CD4-positive, CD25-positive, alpha-beta regulatory T cell (primary cell): ENCODE results near the gene ZNF830. TPM values are rescaled to one million over a fixed set of nuclear protein-coding genes. Genes with fewer than 3 reads are reported as not detected.
A peak's percentile ranks its signal among the peaks of the same experiment; 100 is the strongest.

ENCODE experiments used
- ATAC-seq, 2 donors: fragments of 150-1000 bp; cut with Tn5 transposase; one replicate each; pipeline ENCODE4 v1.10.0; 2021; ENCODE audit warnings: low read depth in 2 of 2, moderate number of reproducible peaks in 2 of 2, moderate library complexity in 1 of 2
- DNase-seq, 3 donors: peaks; one replicate each; pipeline versions ENCODE4 v3.0.0 to v3.0.0-alpha.2; 2012 to 2022; ENCODE audit warnings: mixed read lengths in 1 of 3
- H3K27ac ChIP-seq: one replicate; pipeline ENCODE4 v1.7.0; 2013; ENCODE audit warnings: mild to moderate bottlenecking, low read length; ENCODE audit not compliant: insufficient read depth, poor library complexity, severe bottlenecking
- H3K27me3 ChIP-seq: one replicate; pipeline ENCODE4 v1.7.0; 2013; ENCODE audit warnings: low read length; ENCODE audit not compliant: control insufficient read depth, insufficient read depth
- H3K36me3 ChIP-seq: one replicate; pipeline ENCODE4 v1.7.0; 2013; ENCODE audit warnings: mild to moderate bottlenecking, low read length, moderate library complexity; ENCODE audit not compliant: control insufficient read depth, insufficient read depth
- H3K4me1 ChIP-seq: 2 replicates; pipeline ENCODE4 v1.7.0; 2013; ENCODE audit warnings: mild to moderate bottlenecking, low read length; ENCODE audit not compliant: insufficient read depth, control insufficient read depth, poor library complexity, severe bottlenecking
- H3K4me3 ChIP-seq: one replicate; pipeline ENCODE4 v1.7.0; 2013; ENCODE audit warnings: low read depth, mild to moderate bottlenecking, low read length, moderate library complexity
- H3K9me3 ChIP-seq, 2 experiments: 1 replicate in 1 of 2; 2 replicates in 1 of 2; pipeline ENCODE4 v1.7.0; 2013; ENCODE audit warnings: low read length in 2 of 2, mild to moderate bottlenecking in 1 of 2, moderate library complexity in 1 of 2; ENCODE audit not compliant: control insufficient read depth in 2 of 2
- H3K27ac Mint-ChIP-seq, 3 donors: one replicate each; pipeline ENCODE4 v1.8.0; 2020 to 2022; ENCODE audit warnings: mild to moderate bottlenecking in 3 of 3, mixed read lengths in 3 of 3, moderate library complexity in 2 of 3
- H3K27me3 Mint-ChIP-seq: one replicate; pipeline ENCODE4 v1.8.0; 2022; ENCODE audit warnings: mild to moderate bottlenecking, mixed read lengths
- H3K36me3 Mint-ChIP-seq: one replicate; pipeline ENCODE4 v1.8.0; 2020; ENCODE audit warnings: mixed read lengths
- H3K4me1 Mint-ChIP-seq, 4 donors: one replicate each; pipeline ENCODE4 v1.8.0; 2020 to 2022; ENCODE audit warnings: mixed read lengths in 4 of 4, mild to moderate bottlenecking in 1 of 4
- H3K4me3 Mint-ChIP-seq, 4 donors: one replicate each; pipeline ENCODE4 v1.8.0; 2020 to 2022; ENCODE audit warnings: mild to moderate bottlenecking in 4 of 4, mixed read lengths in 4 of 4, moderate library complexity in 3 of 4
- H3K9me3 Mint-ChIP-seq, 7 donors: one replicate each; pipeline ENCODE4 v1.8.0; 2020 to 2022; ENCODE audit warnings: mixed read lengths in 7 of 7, mild to moderate bottlenecking in 3 of 7, moderate library complexity in 2 of 7
- polyA plus RNA-seq, 4 donors: library from polyadenylated mRNA; unstranded; fragments of 300-500 nt; fragmentation: Illumina TruSeq; gene quantifications; one replicate each; pipeline ENCODE4 v1.2.3, GENCODE V29; 2021
- total RNA-seq: library from RNA; stranded (reverse); gene quantifications from one replicate; pipeline ENCODE4 v1.2.3, GENCODE V29; 2022

The ZNF830 gene
- total and polyA plus RNA-seq, 5 donors from 2014 or later, result 15.8 to 36.4 (median 22.7) TPM

DNA sequence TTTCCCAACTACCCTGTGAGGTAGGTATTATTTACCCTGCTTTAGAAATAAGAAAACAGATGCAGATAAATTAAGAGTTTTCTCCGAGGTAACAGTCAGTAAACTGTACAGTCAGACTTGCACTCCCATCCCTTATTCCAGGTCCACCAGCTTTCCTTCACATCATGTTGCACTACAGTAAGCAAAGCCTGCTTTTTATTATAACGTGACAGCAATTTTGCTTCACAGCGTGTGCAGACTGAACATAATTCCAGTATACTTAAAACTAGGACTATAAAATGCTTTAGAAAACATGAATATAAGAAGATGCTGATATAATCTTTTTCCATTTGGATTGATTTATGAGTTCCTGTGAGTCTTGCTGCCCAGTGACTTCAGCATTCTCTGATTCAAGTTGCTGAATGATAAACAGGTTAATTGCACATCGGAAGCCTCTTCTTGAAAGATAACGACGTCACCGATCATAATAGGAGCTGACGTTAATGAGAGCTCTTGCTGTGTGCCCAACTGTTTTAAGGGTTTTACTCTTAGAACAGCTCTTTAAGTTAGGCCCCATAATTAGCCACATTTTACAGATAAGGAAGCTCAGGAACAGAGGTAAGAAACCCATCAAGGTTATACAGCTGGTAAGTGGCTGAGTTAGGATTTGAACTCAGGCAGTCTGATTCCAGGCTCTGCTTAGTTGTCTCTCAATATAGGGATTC lies 20.4 kb downstream of the ZNF830 start:
- Mint-ChIP-seq H3K27ac (peak overlapping the region; percentile 91 to 97 (median 96)), H3K4me3 (peak overlapping the region; percentile 85 to 94 (median 94)), H3K27me3 (no peaks in the 10 kb centered on the region), H3K9me3 (no peaks in the 10 kb centered on the region), H3K36me3 (peaks cover 12% of the 10 kb centered on the region), H3K4me1 (peaks cover 35 to 65% (median 50%) of the 10 kb centered on the region in 4 donors)
- DNase-seq, result peak in 1 of 3 donors; percentile 16
- H3K27ac ChIP-seq, result peak overlapping the region; percentile 94
- H3K4me3 ChIP-seq, result peak overlapping the region; percentile 86
- no peak for ATAC-seq
- H3K4me1 ChIP-seq, result peaks cover 25% of the 10 kb centered on the region
- no peaks in the 10 kb centered on the region for H3K9me3 ChIP-seq
- no peaks in the 10 kb centered on the region for H3K27me3 ChIP-seq
- peaks cover 8% of the 10 kb centered on the region for H3K36me3 ChIP-seq

DNA sequence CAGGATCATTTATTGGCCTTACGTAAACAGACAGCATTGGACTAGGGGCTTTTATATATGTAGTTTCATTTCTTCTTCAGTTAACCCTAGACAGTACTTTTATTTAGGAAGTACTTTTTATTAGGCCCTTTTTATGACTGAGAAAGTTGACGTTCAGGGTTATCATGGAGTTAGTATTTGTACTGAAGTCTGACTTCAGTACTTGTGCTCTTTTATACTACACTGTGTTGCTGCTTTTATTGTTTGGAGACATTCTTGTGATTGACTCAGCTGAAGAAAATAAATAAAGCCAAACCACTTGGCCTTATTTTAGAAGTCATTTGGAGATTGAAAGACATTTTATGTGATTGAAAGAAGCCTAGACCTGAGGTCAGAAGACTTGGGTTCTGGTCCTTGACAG lies 25.9 kb downstream of the ZNF830 start:
- no peaks in the 10 kb centered on the region for H3K9me3 ChIP-seq
- ATAC-seq (no peak), DNase-seq (no peak)
- peaks cover 45% of the 10 kb centered on the region for H3K36me3 ChIP-seq
- no peaks in the 10 kb centered on the region for H3K9me3 Mint-ChIP-seq
- H3K4me1 Mint-ChIP-seq, result peaks cover 14 to 43% (median 37%) of the 10 kb centered on the region in 4 donors
- H3K27me3 Mint-ChIP-seq, result no peaks in the 10 kb centered on the region
- peaks cover 9% of the 10 kb centered on the region for H3K4me1 ChIP-seq
- no peak overlapping the region for H3K27ac Mint-ChIP-seq
- peaks cover 53% of the 10 kb centered on the region for H3K36me3 Mint-ChIP-seq
- no peak overlapping the region for H3K4me3 ChIP-seq
- H3K27ac ChIP-seq, result no peak overlapping the region
- no peaks in the 10 kb centered on the region for H3K27me3 ChIP-seq
- H3K4me3 Mint-ChIP-seq, result peak overlapping the region in 1 of 4 donors; percentile 71

DNA sequence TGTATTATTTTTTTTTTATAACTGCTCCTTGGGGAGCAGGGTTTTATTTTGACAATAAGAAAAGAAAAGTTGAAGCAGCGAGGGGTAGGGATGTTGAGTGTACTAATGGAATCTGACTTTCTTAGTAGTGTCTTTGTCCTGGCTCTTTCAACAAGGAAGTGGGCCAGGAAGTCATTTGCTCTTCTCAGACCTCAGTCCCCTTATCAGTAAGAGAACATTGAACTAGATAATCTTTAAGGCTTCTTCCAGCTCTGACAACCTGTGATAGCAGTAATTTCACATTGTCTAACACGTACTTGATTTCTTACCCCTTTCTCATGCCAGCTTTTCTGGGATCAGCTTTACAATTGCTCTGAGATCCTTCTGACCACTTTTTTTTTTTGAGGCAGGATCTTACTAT lies 27.3 kb downstream of the ZNF830 start:
- Mint-ChIP-seq H3K27ac (no peak overlapping the region), H3K27me3 (no peaks in the 10 kb centered on the region)
- no peak for ATAC-seq

DNA sequence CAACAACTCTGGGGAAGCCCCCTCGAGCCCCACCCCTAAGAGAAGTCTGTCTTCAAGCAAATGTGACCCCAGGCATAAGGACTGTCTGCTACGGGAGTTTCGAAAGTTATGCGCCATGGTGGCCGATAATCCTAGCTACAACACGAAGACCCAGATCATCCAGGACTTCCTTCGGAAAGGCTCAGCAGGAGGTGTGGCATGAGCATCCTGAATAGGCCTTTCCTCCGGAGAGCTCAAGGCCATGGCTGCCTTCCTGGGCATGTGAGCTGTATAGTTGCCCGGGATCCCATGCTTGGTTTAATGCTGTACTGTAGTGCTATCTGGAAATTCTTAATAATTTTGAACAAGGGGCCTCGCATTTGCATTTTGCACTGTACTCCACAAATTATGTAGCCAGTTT lies 28.1 kb downstream of the ZNF830 start:
- Mint-ChIP-seq H3K27me3 (no peaks in the 10 kb centered on the region), H3K4me1 (peaks cover 0 to 24% (median 22%) of the 10 kb centered on the region in 4 donors), H3K9me3 (no peaks in the 10 kb centered on the region), H3K36me3 (peaks cover 65% of the 10 kb centered on the region), H3K4me3 (no peak overlapping the region), H3K27ac (no peak overlapping the region)
- ATAC-seq, result no peak
- no peak overlapping the region for H3K27ac ChIP-seq
- no peaks in the 10 kb centered on the region for H3K9me3 ChIP-seq
- no peak for DNase-seq
- H3K36me3 ChIP-seq, result peaks cover 47% of the 10 kb centered on the region
- H3K4me3 ChIP-seq, result no peak overlapping the region
- H3K27me3 ChIP-seq, result no peaks in the 10 kb centered on the region
- H3K4me1 ChIP-seq, result no peaks in the 10 kb centered on the region

More for the DNA sequence above, 27.3 kb downstream of the ZNF830 start:
- no peak for DNase-seq
- no peaks in the 10 kb centered on the region for H3K27me3 ChIP-seq
- H3K27ac ChIP-seq, result no peak overlapping the region
- no peaks in the 10 kb centered on the region for H3K9me3 ChIP-seq
- Mint-ChIP-seq H3K36me3 (peaks cover 64% of the 10 kb centered on the region), H3K4me1 (peaks cover 7 to 31% (median 27%) of the 10 kb centered on the region in 4 donors), H3K9me3 (no peaks in the 10 kb centered on the region), H3K4me3 (no peak overlapping the region)
- peaks cover 4% of the 10 kb centered on the region for H3K4me1 ChIP-seq
- H3K36me3 ChIP-seq, result peaks cover 43% of the 10 kb centered on the region
- no peak overlapping the region for H3K4me3 ChIP-seq

DNA sequence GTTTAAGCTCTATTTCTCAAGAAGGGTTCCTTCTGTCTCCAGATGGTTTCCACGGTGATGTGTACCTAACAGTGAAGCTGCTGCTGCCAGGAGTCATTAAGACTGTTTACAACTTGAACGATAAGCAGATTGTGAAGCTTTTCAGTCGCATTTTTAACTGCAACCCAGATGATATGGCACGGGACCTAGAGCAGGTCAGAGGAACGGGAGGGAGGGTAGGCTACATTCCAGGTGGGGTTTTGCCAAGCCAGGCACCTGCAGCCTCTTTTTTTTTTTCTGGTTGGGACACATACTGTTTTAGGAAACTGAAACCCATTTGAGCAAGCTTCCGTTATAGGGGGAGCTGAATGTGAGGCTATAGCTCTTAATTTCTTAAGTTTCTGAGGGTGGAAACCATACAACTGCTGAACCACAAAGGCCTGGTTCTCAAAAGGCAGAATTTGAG lies 29.6 kb downstream of the ZNF830 start:
- Mint-ChIP-seq H3K36me3 (peaks cover 68% of the 10 kb centered on the region), H3K27ac (peak overlapping the region in 2 of 3 donors; percentile 32), H3K9me3 (no peaks in the 10 kb centered on the region), H3K4me1 (peaks cover 0 to 20% (median 11%) of the 10 kb centered on the region in 4 donors), H3K27me3 (no peaks in the 10 kb centered on the region), H3K4me3 (peak overlapping the region in 1 of 4 donors; percentile 47)
- ATAC-seq (no peak), DNase-seq (no peak)
- Histone ChIP-seq H3K27ac (no peak overlapping the region), H3K4me3 (no peak overlapping the region), H3K4me1 (no peaks in the 10 kb centered on the region), H3K36me3 (peaks cover 52% of the 10 kb centered on the region), H3K27me3 (no peaks in the 10 kb centered on the region), H3K9me3 (no peaks in the 10 kb centered on the region)

DNA sequence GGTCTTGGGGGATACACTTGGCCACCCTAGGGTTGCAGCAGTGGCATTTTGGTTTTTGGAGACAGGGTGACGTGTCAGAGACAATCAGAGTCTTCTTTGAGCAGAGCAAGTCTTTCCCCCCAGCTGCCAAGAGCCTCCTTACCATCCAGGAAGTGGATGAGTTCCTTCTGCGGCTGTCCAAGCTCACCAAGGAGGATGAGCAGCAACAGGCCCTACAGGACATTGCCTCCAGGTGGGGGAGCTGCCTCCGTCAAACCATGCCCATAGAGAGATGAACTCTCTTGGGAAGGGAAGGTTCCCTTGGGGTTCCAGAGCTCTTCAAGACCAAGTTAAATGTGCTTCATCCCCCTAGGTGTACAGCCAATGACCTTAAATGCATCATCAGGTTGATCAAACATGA lies 30.3 kb downstream of the ZNF830 start:
- ATAC-seq, result no peak
- Mint-ChIP-seq H3K4me1 (peaks cover 0 to 19% (median 7%) of the 10 kb centered on the region in 4 donors), H3K27ac (peak overlapping the region in 1 of 3 donors; percentile 33), H3K4me3 (no peak overlapping the region), H3K27me3 (no peaks in the 10 kb centered on the region), H3K36me3 (peaks cover 69% of the 10 kb centered on the region), H3K9me3 (no peaks in the 10 kb centered on the region)
- DNase-seq, result no peak
- Histone ChIP-seq H3K36me3 (peaks cover 52% of the 10 kb centered on the region), H3K27ac (no peak overlapping the region), H3K4me3 (no peak overlapping the region), H3K9me3 (no peaks in the 10 kb centered on the region), H3K27me3 (no peaks in the 10 kb centered on the region), H3K4me1 (no peaks in the 10 kb centered on the region)

DNA sequence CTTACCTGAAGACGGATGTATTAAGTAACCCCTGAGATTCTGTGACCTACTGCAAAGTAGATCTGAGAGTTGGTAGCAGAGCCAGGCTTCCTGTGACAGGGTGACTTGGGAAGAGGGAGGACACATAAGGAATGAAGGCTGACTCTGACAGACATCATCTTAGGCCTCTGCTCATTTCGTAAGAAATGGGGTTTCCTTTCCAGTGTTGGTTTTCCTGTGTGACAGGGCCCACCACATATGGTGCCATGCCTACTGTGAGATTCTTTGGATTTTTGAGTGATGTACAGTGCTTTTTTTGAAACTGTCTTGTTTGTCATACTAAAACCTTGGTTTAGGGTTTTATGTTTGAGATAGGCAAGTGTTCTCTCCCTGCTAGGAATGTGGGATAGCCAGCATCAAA lies 31.7 kb downstream of the ZNF830 start:
- peaks cover 0 to 11% (median 8%) of the 10 kb centered on the region in 4 donors for H3K4me1 Mint-ChIP-seq
- DNase-seq, result no peak
- no peaks in the 10 kb centered on the region for H3K9me3 ChIP-seq
- no peak overlapping the region for H3K27ac ChIP-seq
- no peak for ATAC-seq
- H3K27me3 ChIP-seq, result no peaks in the 10 kb centered on the region
- no peaks in the 10 kb centered on the region for H3K9me3 Mint-ChIP-seq
- H3K36me3 Mint-ChIP-seq, result peaks cover 59% of the 10 kb centered on the region
- peaks cover 50% of the 10 kb centered on the region for H3K36me3 ChIP-seq
- peak overlapping the region in 1 of 3 donors; percentile 28 for H3K27ac Mint-ChIP-seq
- no peak overlapping the region for H3K4me3 ChIP-seq
- no peak overlapping the region for H3K4me3 Mint-ChIP-seq
- H3K4me1 ChIP-seq, result peaks cover 1% of the 10 kb centered on the region
- no peaks in the 10 kb centered on the region for H3K27me3 Mint-ChIP-seq
